HEK293 (cell line): ENCODE results near the gene MMUT.

Experiments used
- CTCF ChIA-PET: fragments of 350-600 bp; formaldehyde crosslinking; extraction: SDS; loops from one replicate; lab custom pipeline; 2021; ENCODE audit warnings: antibody characterized with exemption; lab: Yijun Ruan, JAX
- POLR2A ChIA-PET: fragments of 300-600 bp; formaldehyde crosslinking; extraction: SDS; loops from one replicate; lab custom pipeline; 2020; ENCODE audit warnings: antibody characterized with exemption, inconsistent platforms; lab: Yijun Ruan, JAX
- H3K27ac ChIP-seq: fragments of 200-500 bp; sonication (Bioruptor generic); 2 replicates; pipeline ENCODE4 v1.5.1; 2014; ENCODE audit warnings: low read depth, low read length, control low read depth, inconsistent platforms; ENCODE audit errors: extremely low read depth
- H3K36me3 ChIP-seq, 2 experiments: fragments of 200-500 bp in 1 of 2; sonication (Bioruptor generic) in 1 of 2; 1 replicate in 1 of 2; 2 replicates in 1 of 2; pipeline ENCODE4 v1.5.1; 2014 to 2017; ENCODE audit warnings: inconsistent platforms in 2 of 2, low read length in 2 of 2; ENCODE audit not compliant: control insufficient read depth in 2 of 2, insufficient read depth in 1 of 2
- H3K4me1 ChIP-seq: fragments of 200-500 bp; sonication (Bioruptor generic); 2 replicates; pipeline ENCODE4 v1.5.1; 2014; ENCODE audit warnings: mild to moderate bottlenecking, low read length, inconsistent platforms; ENCODE audit not compliant: control insufficient read depth, insufficient read depth
- H3K4me3 ChIP-seq: 2 replicates; pipeline ENCODE4 v1.5.1; 2011; ENCODE audit warnings: low read depth, mild to moderate bottlenecking, control low read depth, low read length, moderate library complexity
- H3K9me3 ChIP-seq: fragments of 200-500 bp; sonication (Bioruptor generic); 2 replicates; pipeline ENCODE4 v1.5.1; 2014; ENCODE audit warnings: low read depth, low read length, inconsistent platforms; ENCODE audit not compliant: control insufficient read depth, insufficient read depth
- HOXA7 ChIP-seq: sonication (generic); formaldehyde crosslinking; IDR thresholded peaks from 2 replicates; pipeline ENCODE4 v1.8.1; 2022; ENCODE audit warnings: missing genetic modification reagents, borderline replicate concordance
- KLF10 ChIP-seq: fragments of 450-650 bp; IDR thresholded peaks from 2 replicates; pipeline ENCODE4 v1.5.1; 2018; ENCODE audit warnings: missing biosample characterization, mild to moderate bottlenecking, missing genetic modification characterization
- KLF8 ChIP-seq: fragments of 450-650 bp; formaldehyde crosslinking; IDR thresholded peaks from 2 replicates; pipeline ENCODE4 v1.5.1; 2016; ENCODE audit warnings: missing biosample characterization, missing genetic modification characterization
- MEIS1 ChIP-seq: sonication (generic); formaldehyde crosslinking; IDR thresholded peaks from 2 replicates; pipeline ENCODE4 v1.8.1; 2022; ENCODE audit warnings: missing genetic modification reagents, mild to moderate bottlenecking, borderline replicate concordance
- ZBTB8A ChIP-seq: fragments of 450-650 bp; formaldehyde crosslinking; IDR thresholded peaks from 2 replicates; pipeline ENCODE4 v1.5.1; 2016; ENCODE audit warnings: missing biosample characterization, missing genetic modification characterization
- ZFHX2 ChIP-seq: fragments of 450-650 bp; formaldehyde crosslinking; conservative IDR thresholded peaks from 2 replicates; pipeline ENCODE4 v1.5.1; 2016; ENCODE audit warnings: missing biosample characterization, missing genetic modification characterization
- ZNF114 ChIP-seq: fragments of 450-650 bp; formaldehyde crosslinking; IDR thresholded peaks from 2 replicates; pipeline ENCODE4 v1.5.0; 2017; ENCODE audit warnings: missing biosample characterization, missing genetic modification characterization
- ZNF302 ChIP-seq: fragments of 450-650 bp; formaldehyde crosslinking; IDR thresholded peaks from 2 replicates; pipeline ENCODE4 v1.5.1; 2016; ENCODE audit warnings: missing biosample characterization, missing genetic modification characterization, low read depth
- ZNF404 ChIP-seq: fragments of 450-650 bp; formaldehyde crosslinking; IDR thresholded peaks from 2 replicates; pipeline ENCODE4 v1.5.1; 2017; ENCODE audit warnings: missing biosample characterization, missing genetic modification characterization
- ZNF544 ChIP-seq: fragments of 450-650 bp; formaldehyde crosslinking; IDR thresholded peaks from 2 replicates; pipeline ENCODE4 v1.5.0; 2017; ENCODE audit warnings: missing biosample characterization, missing genetic modification characterization
- ZNF561 ChIP-seq: fragments of 450-650 bp; IDR thresholded peaks from 2 replicates; pipeline ENCODE4 v1.5.1; 2018; ENCODE audit warnings: missing biosample characterization, missing genetic modification characterization, borderline replicate concordance
- ZNF596 ChIP-seq: fragments of 450-650 bp; IDR thresholded peaks from 2 replicates; pipeline ENCODE4 v1.5.0; 2018; ENCODE audit warnings: missing biosample characterization, mild to moderate bottlenecking, missing genetic modification characterization, moderate library complexity
- ZNF629 ChIP-seq: fragments of 450-650 bp; formaldehyde crosslinking; IDR thresholded peaks from 2 replicates; pipeline ENCODE4 v1.5.1; 2017; ENCODE audit warnings: missing biosample characterization, missing genetic modification characterization
- ZNF658 ChIP-seq: fragments of 450-650 bp; formaldehyde crosslinking; IDR thresholded peaks from 2 replicates; pipeline ENCODE4; 2016; ENCODE audit warnings: missing biosample characterization, missing genetic modification characterization
- ZSCAN30 ChIP-seq: fragments of 450-650 bp; IDR thresholded peaks from 2 replicates; pipeline ENCODE4 v1.5.1; 2018; ENCODE audit warnings: missing biosample characterization, mild to moderate bottlenecking, missing genetic modification characterization, moderate library complexity
- TF ChIP-seq, protein P1 (sequence below): fragments of 450-650 bp; formaldehyde crosslinking; conservative IDR thresholded peaks from 2 replicates; pipeline ENCODE4 v1.5.1; 2016; ENCODE audit warnings: low read depth, missing biosample characterization, missing genetic modification characterization
- TF ChIP-seq, protein P2 (sequence below): fragments of 450-650 bp; formaldehyde crosslinking; IDR thresholded peaks from 2 replicates; pipeline ENCODE4 v1.5.1; 2017; ENCODE audit warnings: missing biosample characterization, missing genetic modification characterization
- TF ChIP-seq, protein P3 (sequence below): fragments of 450-650 bp; formaldehyde crosslinking; IDR thresholded peaks from 2 replicates; pipeline ENCODE4 v1.5.1; 2016; ENCODE audit warnings: missing biosample characterization, missing genetic modification characterization

Gene MMUT

DNA sequence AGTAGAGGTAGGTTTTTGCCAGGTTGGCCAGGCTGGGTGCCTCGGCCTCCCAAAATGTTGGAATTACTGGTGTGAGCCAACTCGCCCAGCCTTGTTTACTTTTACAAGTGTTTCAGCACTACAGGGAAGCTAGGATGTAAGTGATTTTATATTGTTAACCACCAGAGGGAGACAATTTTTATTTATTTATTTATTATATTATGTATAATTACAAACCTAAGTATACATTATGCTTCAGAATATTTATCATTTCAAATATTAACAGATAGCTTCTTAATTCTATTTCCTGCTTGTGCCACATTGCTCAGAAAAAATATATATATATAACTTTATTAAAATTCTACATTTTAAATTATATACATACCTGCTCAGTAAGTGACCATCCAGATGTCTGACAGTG lies 9.8 kb downstream of the MMUT start:
- no peak for TF ChIP-seq ZNF114 (tag by site-specific recombination)
- TF ChIP-seq, protein P1, sequence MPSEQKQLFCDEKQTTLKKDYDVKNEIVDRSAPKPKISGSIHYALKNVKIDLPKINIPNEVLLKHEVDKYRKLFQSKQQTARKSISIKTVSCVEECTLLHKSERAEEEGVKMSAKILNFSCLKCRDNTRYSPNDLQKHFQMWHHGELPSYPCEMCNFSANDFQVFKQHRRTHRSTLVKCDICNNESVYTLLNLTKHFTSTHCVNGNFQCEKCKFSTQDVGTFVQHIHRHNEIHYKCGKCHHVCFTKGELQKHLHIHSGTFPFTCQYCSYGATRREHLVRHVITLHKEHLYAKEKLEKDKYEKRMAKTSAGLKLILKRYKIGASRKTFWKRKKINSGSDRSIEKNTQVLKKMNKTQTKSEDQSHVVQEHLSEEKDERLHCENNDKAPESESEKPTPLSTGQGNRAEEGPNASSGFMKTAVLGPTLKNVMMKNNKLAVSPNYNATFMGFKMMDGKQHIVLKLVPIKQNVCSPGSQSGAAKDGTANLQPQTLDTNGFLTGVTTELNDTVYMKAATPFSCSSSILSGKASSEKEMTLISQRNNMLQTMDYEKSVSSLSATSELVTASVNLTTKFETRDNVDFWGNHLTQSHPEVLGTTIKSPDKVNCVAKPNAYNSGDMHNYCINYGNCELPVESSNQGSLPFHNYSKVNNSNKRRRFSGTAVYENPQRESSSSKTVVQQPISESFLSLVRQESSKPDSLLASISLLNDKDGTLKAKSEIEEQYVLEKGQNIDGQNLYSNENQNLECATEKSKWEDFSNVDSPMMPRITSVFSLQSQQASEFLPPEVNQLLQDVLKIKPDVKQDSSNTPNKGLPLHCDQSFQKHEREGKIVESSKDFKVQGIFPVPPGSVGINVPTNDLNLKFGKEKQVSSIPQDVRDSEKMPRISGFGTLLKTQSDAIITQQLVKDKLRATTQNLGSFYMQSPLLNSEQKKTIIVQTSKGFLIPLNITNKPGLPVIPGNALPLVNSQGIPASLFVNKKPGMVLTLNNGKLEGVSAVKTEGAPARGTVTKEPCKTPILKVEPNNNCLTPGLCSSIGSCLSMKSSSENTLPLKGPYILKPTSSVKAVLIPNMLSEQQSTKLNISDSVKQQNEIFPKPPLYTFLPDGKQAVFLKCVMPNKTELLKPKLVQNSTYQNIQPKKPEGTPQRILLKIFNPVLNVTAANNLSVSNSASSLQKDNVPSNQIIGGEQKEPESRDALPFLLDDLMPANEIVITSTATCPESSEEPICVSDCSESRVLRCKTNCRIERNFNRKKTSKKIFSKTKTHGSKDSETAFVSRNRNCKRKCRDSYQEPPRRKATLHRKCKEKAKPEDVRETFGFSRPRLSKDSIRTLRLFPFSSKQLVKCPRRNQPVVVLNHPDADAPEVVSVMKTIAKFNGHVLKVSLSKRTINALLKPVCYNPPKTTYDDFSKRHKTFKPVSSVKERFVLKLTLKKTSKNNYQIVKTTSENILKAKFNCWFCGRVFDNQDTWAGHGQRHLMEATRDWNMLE (tag by site-specific recombination), result no peak
- no peak for TF ChIP-seq MEIS1 (CRISPR knock-in tag)
- no peak for TF ChIP-seq ZNF629 (tag by site-specific recombination)
- no peaks in the 10 kb centered on the region for H3K4me1 ChIP-seq
- no peak overlapping the region for H3K4me3 ChIP-seq
- peaks cover 28 to 51% of the 10 kb centered on the region in 2 experiments for H3K36me3 ChIP-seq
- H3K9me3 ChIP-seq, result no peaks in the 10 kb centered on the region
- ChIA-PET CTCF (interaction anchor here (0.5 to 1.4 kb wide), 10 partner anchors 13 to 1434 kb away, joined by 3 to 6 read pairs (median 3); no protein-coding TSS in a partner anchor), POLR2A (no interaction called here)
- no peak overlapping the region for H3K27ac ChIP-seq

DNA sequence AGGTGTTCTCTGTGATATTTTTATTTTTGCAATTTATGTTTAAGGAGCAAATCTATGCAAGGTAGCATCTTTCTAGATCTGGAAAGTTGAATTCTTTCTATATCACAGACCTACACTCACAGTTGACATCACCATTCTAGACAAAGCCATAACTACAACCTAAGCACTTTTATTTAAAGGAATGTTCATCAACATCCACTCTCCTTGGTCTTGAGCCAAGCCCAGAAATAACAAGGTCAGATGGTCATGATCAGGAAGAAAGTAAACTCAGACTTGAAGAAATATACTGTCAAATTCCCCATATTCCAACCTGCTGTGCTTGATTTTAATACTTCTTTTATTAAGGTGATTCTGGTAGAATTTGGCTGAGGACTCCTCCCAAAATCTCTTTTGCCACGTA lies 32.2 kb downstream of the MMUT start:
- Histone ChIP-seq H3K27ac (no peak overlapping the region), H3K36me3 (peaks cover 16 to 34% of the 10 kb centered on the region in 2 experiments), H3K9me3 (no peaks in the 10 kb centered on the region), H3K4me3 (no peak overlapping the region), H3K4me1 (no peaks in the 10 kb centered on the region)
- ChIA-PET CTCF (interaction anchor here (0.9 to 1.7 kb wide), 2 partner anchors 9 to 21 kb away, joined by 3 to 6 read pairs; no protein-coding TSS in a partner anchor), POLR2A (no interaction called here)
- TF ChIP-seq, protein P2, sequence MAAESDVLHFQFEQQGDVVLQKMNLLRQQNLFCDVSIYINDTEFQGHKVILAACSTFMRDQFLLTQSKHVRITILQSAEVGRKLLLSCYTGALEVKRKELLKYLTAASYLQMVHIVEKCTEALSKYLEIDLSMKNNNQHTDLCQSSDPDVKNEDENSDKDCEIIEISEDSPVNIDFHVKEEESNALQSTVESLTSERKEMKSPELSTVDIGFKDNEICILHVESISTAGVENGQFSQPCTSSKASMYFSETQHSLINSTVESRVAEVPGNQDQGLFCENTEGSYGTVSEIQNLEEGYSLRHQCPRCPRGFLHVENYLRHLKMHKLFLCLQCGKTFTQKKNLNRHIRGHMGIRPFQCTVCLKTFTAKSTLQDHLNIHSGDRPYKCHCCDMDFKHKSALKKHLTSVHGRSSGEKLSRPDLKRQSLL (tag by site-specific recombination), result no peak
- TF ChIP-seq ZNF561 (tag by site-specific recombination) (no peak), ZNF404 (tag by site-specific recombination) (no peak), ZNF302 (no peak), ZNF658 (tag by site-specific recombination) (no peak), KLF8 (tag by site-specific recombination) (no peak), HOXA7 (no peak), ZBTB8A (tag by site-specific recombination) (no peak), KLF10 (tag by site-specific recombination) (no peak), ZFHX2 (tag by site-specific recombination) (no peak), ZSCAN30 (no peak), ZNF544 (no peak), ZNF596 (tag by site-specific recombination) (no peak)
- TF ChIP-seq, protein P3, sequence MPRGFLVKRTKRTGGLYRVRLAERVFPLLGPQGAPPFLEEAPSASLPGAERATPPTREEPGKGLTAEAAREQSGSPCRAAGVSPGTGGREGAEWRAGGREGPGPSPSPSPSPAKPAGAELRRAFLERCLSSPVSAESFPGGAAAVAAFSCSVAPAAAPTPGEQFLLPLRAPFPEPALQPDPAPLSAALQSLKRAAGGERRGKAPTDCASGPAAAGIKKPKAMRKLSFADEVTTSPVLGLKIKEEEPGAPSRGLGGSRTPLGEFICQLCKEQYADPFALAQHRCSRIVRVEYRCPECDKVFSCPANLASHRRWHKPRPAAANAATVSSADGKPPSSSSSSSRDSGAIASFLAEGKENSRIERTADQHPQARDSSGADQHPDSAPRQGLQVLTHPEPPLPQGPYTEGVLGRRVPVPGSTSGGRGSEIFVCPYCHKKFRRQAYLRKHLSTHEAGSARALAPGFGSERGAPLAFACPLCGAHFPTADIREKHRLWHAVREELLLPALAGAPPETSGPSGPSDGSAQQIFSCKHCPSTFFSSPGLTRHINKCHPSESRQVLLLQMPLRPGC (tag by site-specific recombination), result no peak
